HL-60 (cell line): ENCODE results near the gene INTS11.

ENCODE experiments used
- DNase-seq, 2 experiments: peaks; one replicate each; pipeline ENCODE4 v3.0.0-alpha.2; 2010 to 2020; ENCODE audit warnings: low read depth in 1 of 2, low spot score in 1 of 2
- H3K27ac ChIP-seq: fragments of 250-450 bp; sonication (Bioruptor Pico); replicated peaks from 2 replicates; pipeline ENCODE4 v1.5.1; 2020; ENCODE audit warnings: mild to moderate bottlenecking, moderate library complexity
- H3K27me3 ChIP-seq: fragments of 250-450 bp; sonication (Bioruptor Pico); 2 replicates; pipeline ENCODE4 v1.5.1; 2021; ENCODE audit warnings: mild to moderate bottlenecking, moderate library complexity; ENCODE audit not compliant: insufficient read depth, poor library complexity, severe bottlenecking
- H3K4me3 ChIP-seq: replicated peaks from 2 replicates; pipeline ENCODE4 v1.5.1; 2011; ENCODE audit warnings: mild to moderate bottlenecking, control low read depth, low read length; ENCODE audit not compliant: insufficient read depth
- CTCF ChIP-seq: IDR thresholded peaks from one replicate; pipeline ENCODE4 v1.5.1; 2011; ENCODE audit warnings: low read length, control low read depth, inconsistent platforms; ENCODE audit not compliant: insufficient read depth
- GABPA ChIP-seq: IDR thresholded peaks from 2 replicates; pipeline ENCODE4 v1.6.1; 2012; ENCODE audit warnings: low read depth
- POLR2AphosphoS5 ChIP-seq: IDR thresholded peaks from 2 replicates; pipeline ENCODE4 v1.6.1; 2012; ENCODE audit warnings: low read depth
- REST ChIP-seq: IDR thresholded peaks from 2 replicates; pipeline ENCODE4 v1.6.1; 2012; ENCODE audit warnings: low read depth; ENCODE audit not compliant: insufficient replicate concordance
- SPI1 ChIP-seq: IDR thresholded peaks from 2 replicates; pipeline ENCODE4 v1.6.1; 2012; ENCODE audit warnings: low read depth, mild to moderate bottlenecking, borderline replicate concordance

Gene INTS11

GRCh38 chr1:1324084-1324523 is 356 bp downstream of the INTS11 start:
- no peak for DNase-seq
- Histone ChIP-seq H3K27me3 (no peaks in the 10 kb centered on the region), H3K4me3 (peak overlapping the region; percentile 93), H3K27ac (peak overlapping the region; percentile 79)
- no peak for TF ChIP-seq CTCF
- TF ChIP-seq POLR2AphosphoS5 = no peak
- no peak for TF ChIP-seq REST
- no peak for TF ChIP-seq GABPA
- TF ChIP-seq SPI1 = no peak

GRCh38 chr1:1322952-1323351 is 1.5 kb downstream of the INTS11 start:
- no peak overlapping the region for H3K4me3 ChIP-seq

GRCh38 chr1:1322418-1322817 is 2.0 kb downstream of the INTS11 start:
- Histone ChIP-seq H3K4me3 (no peak overlapping the region), H3K27ac (no peak overlapping the region), H3K27me3 (no peaks in the 10 kb centered on the region)
- no peak for DNase-seq
- TF ChIP-seq SPI1 (no peak), REST (no peak), CTCF (no peak), POLR2AphosphoS5 (no peak), GABPA (no peak)

More at GRCh38 chr1:1322952-1323351, 1.5 kb downstream of the INTS11 start:
- H3K27ac ChIP-seq = no peak overlapping the region
- TF ChIP-seq SPI1 = no peak
- TF ChIP-seq POLR2AphosphoS5 = no peak
- no peak for TF ChIP-seq GABPA
- TF ChIP-seq CTCF = no peak
- no peak for TF ChIP-seq REST
- H3K27me3 ChIP-seq = no peaks in the 10 kb centered on the region
- no peak for DNase-seq
